ENCODE measurements around the gene TAS2R40.

DNA sequence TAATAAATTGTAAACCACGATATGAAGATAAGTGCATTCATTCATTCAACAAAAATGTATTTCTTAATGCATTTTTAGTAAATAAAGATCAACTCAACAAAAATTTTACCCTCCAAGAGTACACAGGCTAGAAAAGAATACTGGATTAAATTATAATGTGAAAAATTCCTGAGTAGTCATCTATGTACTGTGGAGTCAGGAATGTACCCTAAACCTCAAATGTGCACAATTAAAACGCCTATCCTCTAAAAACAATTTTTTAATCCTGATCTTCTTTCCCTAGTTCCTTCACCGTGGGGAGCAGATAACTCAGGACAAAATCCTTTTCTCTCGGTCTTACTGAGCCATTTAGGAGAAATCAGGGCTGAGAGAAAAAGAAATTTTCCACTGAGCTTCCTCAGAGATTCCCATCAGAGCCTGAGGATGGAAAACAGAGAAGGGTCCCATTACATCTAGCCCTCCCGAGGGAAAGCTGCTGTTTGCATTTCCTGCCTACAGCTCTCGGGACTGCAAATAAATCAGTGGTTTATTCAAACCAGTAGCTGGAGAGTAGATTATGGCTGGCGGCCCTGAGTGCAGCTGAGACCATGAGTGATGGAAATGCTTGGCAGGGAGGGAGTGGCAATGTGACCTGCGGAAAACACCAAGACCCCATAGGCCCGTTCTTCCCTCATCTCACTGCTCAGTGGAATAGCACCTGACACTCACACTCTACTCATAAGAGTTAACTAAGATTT is 7.4 kb downstream of the TAS2R40 start:
- TF ChIP-seq, protein P1, sequence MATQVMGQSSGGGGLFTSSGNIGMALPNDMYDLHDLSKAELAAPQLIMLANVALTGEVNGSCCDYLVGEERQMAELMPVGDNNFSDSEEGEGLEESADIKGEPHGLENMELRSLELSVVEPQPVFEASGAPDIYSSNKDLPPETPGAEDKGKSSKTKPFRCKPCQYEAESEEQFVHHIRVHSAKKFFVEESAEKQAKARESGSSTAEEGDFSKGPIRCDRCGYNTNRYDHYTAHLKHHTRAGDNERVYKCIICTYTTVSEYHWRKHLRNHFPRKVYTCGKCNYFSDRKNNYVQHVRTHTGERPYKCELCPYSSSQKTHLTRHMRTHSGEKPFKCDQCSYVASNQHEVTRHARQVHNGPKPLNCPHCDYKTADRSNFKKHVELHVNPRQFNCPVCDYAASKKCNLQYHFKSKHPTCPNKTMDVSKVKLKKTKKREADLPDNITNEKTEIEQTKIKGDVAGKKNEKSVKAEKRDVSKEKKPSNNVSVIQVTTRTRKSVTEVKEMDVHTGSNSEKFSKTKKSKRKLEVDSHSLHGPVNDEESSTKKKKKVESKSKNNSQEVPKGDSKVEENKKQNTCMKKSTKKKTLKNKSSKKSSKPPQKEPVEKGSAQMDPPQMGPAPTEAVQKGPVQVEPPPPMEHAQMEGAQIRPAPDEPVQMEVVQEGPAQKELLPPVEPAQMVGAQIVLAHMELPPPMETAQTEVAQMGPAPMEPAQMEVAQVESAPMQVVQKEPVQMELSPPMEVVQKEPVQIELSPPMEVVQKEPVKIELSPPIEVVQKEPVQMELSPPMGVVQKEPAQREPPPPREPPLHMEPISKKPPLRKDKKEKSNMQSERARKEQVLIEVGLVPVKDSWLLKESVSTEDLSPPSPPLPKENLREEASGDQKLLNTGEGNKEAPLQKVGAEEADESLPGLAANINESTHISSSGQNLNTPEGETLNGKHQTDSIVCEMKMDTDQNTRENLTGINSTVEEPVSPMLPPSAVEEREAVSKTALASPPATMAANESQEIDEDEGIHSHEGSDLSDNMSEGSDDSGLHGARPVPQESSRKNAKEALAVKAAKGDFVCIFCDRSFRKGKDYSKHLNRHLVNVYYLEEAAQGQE (IDR thresholded peaks at IDR 0.05; ENCODE audit: insufficient read depth in 1 of 2, low read depth in 2 of 2, low read length in 2 of 2) = no peak
- TF ChIP-seq POLR2AphosphoS5 (IDR thresholded peaks at IDR 0.05; ENCODE audit: low read depth, low read length) (no peak), SIN3A (IDR thresholded peaks at IDR 0.05; ENCODE audit: borderline replicate concordance, insufficient read depth, low read length) (no peak), TAF1 (IDR thresholded peaks at IDR 0.05; ENCODE audit: borderline replicate concordance, insufficient read depth, low read length) (no peak)

Measured in PFSK-1 (cell line).